Endothelial cell of hepatic sinusoid (primary cell): ENCODE results near the gene ASCL2.

Experiments
- in situ Hi-C: cut with HindIII; loops from 2 replicates; pipeline ENCODE4 v1.10.0; 2017; ENCODE audit warnings: low sequenced_read_pairs

ASCL2 gene

GRCh38 chr11:2263071-2263565, 7.3 kb downstream of the ASCL2 start:
- in situ Hi-C loops, result no loop called here

DNA sequence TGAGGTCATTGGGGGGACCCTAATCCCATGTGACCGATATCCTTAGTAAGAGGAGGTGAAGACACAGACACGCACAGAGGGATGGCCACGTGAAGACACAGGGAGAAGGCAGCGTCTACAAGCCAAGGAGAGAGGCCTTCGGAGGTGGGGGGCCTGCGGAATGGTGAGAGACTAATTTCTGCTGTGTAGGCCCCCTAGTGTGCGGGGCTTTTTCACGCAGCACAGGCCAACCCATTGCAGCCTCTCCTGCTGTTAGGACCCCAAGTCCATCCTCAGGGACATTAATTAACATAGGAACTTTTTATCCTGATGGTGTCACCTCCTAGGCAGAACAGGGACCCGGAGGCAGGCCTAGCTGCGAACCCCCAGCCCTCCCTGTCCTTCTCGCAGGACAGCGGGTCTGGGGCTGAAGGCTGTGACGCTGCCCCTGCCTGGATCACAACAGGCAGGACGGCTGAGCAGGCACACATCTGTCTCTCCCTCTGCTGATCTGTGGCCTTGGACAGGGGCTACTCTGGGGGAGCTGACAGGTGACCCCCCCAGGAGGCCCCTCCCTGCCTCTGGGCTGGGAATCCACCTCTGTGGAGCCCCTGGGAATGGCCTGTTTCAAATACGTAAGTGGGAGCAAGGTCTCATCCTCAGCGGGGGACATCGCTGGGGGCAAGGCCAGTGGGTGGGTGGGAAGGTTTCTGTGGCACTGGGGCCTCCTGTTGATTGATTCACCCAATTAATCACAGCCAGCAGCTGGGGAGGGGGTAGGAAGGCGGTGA, 7.9 kb downstream of the ASCL2 start:
- in situ Hi-C loops, result no loop called here

DNA sequence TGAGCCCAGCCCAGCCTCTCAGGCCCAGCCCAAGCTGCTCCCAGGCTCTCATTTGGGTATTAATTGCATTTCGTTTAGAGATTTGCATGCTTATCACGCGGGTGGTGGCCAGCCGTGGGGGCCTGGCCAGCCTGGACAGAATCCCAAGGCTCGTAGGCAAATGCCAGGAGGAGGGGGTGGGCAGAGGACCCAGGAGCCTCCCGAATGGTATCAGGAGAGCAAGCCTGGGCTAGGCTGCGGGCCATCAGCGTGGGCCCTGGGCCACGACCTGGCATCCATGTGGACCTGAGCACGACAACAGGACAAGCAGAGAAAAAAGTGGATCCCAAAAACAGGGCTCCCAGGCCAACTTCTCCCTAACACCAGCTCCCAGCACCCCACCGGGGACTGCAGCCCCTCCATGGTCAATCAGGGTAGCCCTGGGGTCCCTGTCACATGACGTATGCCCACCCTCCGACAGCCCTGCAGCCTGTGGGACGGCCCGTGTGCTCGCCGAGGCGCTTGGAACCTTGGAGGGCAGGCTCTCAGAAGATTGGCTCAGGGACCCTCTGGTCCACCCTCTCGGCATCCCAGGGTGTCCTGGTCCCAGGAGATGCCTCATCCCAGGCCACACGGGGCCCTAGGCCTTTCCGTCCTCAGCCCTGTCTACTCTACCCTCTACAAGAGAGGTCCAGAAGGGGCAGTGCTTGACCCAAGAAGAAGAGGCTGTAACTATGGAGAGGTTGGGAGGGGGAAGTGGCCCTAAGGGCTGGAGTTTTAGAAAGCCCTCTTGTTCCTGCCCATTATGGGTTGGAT, 8.8 kb downstream of the ASCL2 start:
- in situ Hi-C loops, result no loop called here

DNA sequence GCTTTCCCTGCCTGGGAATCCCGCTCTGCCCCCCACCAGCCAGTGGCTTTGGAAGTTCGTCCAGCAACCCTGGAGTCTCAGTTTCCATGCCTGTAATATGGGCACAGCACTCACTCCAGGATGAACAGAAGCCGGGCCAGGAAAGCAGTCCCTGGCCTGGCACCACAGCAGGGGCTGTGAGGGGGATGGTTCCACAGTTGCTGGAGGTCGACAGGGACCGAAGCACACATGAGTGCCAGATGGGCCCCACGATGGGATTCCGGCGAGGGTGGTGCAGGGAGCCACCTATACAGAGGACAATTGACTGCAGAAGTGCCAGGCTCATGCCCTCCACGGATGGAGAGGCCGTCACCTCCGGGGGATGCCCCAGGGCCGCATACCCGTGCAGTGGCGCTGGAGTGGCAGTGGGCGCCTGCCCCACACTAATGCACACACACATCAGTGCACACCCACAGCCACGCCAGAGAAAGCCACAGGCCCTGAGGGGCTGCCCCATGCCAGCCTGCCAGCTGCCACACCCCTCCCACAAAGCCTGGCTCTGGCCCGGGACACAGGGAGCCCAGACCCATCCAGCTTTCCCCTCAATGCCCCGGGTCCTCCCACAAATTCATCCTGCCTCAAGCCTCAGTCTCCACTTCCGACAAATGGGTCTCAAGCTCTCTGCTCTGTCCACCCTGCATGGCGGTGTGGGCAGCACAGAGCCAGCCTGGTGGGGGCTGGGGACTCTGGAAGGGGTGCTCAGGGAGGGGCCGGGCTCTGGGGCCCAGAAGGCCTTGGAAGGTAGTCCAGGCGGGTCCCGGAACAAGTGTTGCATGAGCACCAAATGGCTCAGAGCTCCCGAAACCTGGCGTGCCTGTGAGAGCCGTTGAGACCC, 9.7 kb downstream of the ASCL2 start:
- in situ Hi-C loops, result no loop called here

DNA sequence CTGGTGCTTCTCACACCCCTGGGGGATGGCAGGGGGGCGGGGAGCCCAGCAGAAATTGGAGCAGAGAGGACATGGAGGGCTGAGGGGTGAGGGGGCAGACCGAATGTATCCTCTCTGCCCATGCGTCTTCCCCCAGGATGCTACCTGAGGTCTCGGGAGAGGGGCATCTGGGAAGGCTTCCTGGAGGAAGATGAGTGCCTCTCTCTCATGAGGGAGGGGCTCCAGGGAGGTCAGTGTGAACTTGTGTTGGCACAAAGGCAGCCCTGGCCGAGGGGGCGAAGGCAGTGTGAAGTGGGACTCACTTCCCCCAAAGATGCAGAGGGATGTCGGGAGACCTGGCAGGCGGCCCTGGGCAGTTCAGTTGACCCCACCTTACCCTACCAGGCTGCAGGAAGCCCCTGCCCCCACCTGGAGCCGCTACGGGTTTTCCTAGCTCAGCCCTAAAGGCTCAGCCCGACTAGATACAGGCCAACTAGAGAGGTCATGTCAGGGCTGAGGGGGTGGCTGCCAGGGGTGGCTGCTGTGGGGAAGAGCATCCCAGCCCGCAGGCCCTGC, 10.4 kb downstream of the ASCL2 start:
- in situ Hi-C loops, result no loop called here

DNA sequence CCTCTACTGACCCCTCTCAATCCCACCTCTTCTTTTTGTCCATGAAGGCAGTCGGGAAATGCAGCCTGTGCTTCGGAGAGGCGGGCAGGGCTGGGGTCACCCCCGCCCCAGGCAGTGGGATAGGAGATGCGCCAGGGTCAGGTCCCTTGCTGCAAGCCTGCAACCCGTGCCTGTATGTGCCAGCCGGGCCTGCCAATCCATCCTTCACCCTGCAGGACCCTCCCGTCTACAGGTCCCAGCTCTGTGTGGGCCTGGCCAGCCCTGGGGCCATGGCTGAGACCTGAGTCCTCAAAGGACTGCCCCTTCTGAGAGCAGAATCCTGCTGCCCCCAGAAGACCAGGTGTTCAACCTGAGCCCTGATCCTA, 10.9 kb downstream of the ASCL2 start:
- in situ Hi-C loops, result no loop called here

- in situ Hi-C loops, result no loop called here
These were observed 11.6 kb downstream of the ASCL2 start for GRCh38 chr11:2258501-2259465.

DNA sequence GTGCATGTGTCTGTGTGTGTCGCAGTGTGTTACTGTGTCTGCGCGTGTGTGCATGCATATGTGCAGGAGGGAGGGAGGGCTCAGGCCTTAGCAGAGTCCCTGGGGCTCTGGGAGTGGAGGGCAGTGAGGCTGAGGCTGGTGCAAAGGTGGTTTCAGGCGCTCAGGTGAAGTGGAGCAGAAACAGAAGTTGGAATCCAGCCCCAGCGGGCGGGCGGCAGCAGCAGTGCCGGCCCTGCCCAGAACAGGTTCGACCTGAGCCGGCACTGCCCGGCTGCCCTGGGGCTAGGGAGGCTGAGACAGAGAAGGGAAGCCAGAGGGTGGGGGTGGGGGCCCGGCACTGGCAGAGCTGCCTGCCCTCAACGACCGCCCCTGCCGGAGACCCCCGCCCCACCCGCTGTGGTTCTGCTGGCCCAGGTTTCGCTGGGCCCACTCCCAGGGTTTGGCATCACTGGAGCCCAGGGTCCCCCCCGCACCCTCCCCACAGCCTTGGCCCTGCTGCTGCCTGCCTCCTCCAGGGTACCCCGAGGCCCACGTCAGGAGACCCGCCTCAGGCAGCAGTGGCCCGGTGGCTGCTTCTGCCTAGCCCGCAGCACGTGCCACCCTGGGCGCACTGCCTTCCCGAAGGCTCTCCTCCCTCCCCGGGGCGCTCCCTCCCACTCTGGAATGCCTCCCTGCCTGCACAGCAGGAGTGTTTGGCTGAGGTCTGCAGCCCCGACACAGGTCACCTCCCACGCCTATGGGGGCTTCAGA, 13.3 kb downstream of the ASCL2 start:
- in situ Hi-C loops, result no loop called here

DNA sequence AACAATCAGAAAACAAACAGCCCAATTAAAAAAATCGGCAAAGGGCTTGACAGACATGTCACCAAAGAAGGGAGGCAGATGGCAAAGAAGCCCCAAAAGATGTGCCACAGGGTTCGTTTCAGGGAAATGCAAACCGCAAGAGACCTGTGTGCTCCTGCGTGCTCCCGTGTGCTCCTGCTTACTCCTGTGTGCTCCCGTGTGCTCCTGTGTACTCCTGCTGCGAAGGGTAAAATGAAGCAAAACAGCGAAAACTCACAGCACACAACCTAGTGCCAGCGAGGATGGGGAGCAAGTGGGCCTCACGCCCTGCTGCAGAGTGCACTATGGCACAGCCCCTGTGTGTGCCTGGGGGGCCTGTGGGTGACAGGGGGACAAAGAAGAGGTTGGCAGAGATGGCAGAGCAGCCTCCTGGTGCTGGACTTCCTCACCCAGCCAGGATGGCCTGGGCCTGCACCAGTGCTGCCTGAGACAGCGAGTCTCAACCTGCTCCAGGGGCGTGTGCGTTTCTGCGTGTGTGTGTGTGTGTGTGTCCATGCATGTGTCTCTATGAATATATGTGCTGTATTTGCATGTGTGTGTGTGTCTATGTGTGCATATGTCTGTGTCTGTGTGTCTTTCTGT, 14.0 kb downstream of the ASCL2 start:
- in situ Hi-C loops, result no loop called here

DNA sequence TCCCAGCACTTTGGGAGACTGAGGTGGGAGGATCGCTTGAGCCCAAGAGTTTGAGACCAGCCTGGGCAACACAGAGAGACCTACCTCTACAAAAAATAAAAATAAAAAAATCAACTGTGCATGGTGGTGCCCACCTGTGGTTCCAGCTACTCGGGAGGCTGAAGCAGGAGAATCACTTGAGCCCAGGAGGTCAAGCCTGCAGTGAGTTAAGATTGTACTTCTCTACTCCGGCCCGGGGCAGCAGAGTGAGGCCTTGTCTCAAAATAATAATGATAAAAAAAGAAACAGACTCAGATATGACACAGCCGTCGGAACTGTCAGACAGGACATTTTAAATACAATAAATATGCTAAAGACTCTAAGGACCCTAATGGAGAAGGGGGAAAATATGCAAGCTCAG, 18.4 kb downstream of the ASCL2 start:
- in situ Hi-C loops, result no loop called here

- in situ Hi-C loops, result no loop called here
These were observed 19.2 kb downstream of the ASCL2 start for GRCh38 chr11:2251138-2251537.

- in situ Hi-C loops, result no loop called here
These were observed 19.9 kb downstream of the ASCL2 start for GRCh38 chr11:2250485-2250884.

- in situ Hi-C loops, result no loop called here
These were observed 20.3 kb downstream of the ASCL2 start for GRCh38 chr11:2250041-2250440.

DNA sequence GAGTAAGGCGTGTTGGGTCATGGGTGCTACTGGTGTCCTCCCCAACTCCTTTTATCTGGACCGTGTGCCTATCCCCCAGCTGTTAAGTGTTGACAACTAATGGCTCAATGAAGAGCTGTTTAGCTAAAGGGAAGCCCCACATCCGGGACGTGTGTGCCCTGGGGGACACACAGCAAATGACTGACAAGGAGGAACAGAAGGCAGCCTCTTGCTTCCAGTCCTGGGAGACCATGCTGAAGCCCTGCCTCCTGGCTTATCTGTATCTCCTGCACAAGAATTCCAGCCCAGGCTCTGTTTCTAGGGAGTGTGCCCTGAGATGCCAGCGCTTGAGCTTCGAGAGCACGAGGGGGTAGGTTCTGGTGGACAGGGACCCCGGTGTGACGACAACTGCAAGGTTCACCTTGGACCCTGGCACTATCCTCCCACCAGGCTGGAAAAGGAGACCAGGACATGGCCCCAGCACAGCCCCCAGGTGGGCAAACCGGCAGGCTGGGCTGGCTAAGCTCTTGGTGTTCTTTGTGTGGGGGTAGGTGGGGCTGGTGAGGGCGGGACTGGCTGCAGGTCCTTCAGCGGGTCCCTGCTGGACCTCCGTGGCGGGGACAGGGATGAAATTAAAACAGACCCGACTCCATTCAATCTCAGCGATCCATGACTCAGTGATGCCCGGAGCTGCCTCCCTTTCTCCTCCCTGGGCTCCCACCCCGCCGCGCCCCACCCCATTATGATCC, 21.0 kb downstream of the ASCL2 start:
- in situ Hi-C loops, result loop anchor here (5.0 kb wide), 2 partner anchors 48 to 163 kb away; no protein-coding TSS in a partner anchor

DNA sequence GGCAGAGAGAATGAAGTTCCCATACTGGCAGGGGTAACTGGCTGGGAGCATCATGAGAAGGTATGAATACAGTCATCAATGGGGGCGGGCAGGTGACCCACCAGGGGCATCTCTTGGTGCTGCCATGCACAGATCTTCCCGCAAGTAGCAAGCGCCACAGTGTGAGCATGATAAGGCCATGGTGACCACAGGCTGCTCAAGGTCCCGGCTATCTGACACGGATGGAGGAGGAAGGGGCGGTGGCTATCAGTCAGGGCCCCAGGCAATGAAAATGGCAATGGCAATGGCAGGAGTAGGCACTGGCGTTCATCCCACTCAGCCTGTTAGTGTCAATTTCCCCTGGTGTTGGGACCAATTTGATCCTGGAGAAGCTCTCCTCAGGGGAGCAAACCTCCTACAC, 21.6 kb downstream of the ASCL2 start:
- in situ Hi-C loops, result loop anchor here (5.0 kb wide), 2 partner anchors 49 to 164 kb away; no protein-coding TSS in a partner anchor

- in situ Hi-C loops, result loop anchor here (5.0 kb wide), 2 partner anchors 49 to 164 kb away; no protein-coding TSS in a partner anchor
These were observed 22.1 kb downstream of the ASCL2 start for GRCh38 chr11:2248242-2248641.

DNA sequence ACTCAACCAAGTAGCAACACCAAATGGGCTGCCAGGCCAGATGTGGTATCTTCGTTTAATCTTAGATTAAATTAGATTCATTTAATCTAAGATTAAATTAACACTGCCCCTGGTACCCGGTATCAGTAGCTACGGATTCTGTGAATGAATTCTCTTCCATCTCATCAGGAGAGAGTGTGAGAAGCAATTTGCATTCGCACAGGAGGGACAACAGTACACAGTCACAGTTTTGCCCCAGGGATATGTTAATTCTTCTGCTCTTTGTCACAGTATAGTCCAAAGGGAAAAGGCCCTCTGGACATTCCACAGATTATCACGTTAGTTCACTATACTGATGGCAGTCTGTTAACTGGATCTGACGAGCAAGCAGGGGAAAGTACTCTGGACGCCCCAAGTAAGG, 22.9 kb downstream of the ASCL2 start:
- in situ Hi-C loops, result loop anchor here (5.0 kb wide), 2 partner anchors 50 to 165 kb away; no protein-coding TSS in a partner anchor

GRCh38 chr11:2240834-2241233, 29.6 kb downstream of the ASCL2 start:
- in situ Hi-C loops, result no loop called here
